Activated naive CD8-positive, alpha-beta T cell treated with anti-CD3 and anti-CD28 coated beads for 36 hours (primary cell): ENCODE data around the gene SPRR3. TPM values are rescaled to one million over a fixed set of nuclear protein-coding genes. Genes with fewer than 3 reads are reported as not detected.

Experiments used
- DNase-seq: peaks from one replicate; pipeline ENCODE4 v3.0.0; 2021
- H3K27ac Mint-ChIP-seq: one replicate; pipeline ENCODE4 v1.8.0; 2022; ENCODE audit warnings: mild to moderate bottlenecking, moderate library complexity, mixed read lengths
- H3K27me3 Mint-ChIP-seq: one replicate; pipeline ENCODE4 v1.8.0; 2022; ENCODE audit warnings: mild to moderate bottlenecking, mixed read lengths
- H3K36me3 Mint-ChIP-seq: one replicate; pipeline ENCODE4 v1.8.0; 2021; ENCODE audit warnings: mild to moderate bottlenecking, mixed read lengths
- H3K4me1 Mint-ChIP-seq: one replicate; pipeline ENCODE4 v1.8.0; 2021; ENCODE audit warnings: mixed read lengths
- H3K4me3 Mint-ChIP-seq: one replicate; pipeline ENCODE4 v1.8.0; 2022; ENCODE audit warnings: mild to moderate bottlenecking, moderate library complexity, mixed read lengths
- H3K9me3 Mint-ChIP-seq: one replicate; pipeline ENCODE4 v1.8.0; 2022; ENCODE audit warnings: mixed read lengths
- total RNA-seq, 2 experiments: library from RNA; stranded (reverse); gene quantifications; one replicate each; pipeline ENCODE4 v1.2.3, GENCODE V29; 2021

SPRR3 gene
- total RNA-seq, 2 experiments from 2014 or later: not detected

DNA sequence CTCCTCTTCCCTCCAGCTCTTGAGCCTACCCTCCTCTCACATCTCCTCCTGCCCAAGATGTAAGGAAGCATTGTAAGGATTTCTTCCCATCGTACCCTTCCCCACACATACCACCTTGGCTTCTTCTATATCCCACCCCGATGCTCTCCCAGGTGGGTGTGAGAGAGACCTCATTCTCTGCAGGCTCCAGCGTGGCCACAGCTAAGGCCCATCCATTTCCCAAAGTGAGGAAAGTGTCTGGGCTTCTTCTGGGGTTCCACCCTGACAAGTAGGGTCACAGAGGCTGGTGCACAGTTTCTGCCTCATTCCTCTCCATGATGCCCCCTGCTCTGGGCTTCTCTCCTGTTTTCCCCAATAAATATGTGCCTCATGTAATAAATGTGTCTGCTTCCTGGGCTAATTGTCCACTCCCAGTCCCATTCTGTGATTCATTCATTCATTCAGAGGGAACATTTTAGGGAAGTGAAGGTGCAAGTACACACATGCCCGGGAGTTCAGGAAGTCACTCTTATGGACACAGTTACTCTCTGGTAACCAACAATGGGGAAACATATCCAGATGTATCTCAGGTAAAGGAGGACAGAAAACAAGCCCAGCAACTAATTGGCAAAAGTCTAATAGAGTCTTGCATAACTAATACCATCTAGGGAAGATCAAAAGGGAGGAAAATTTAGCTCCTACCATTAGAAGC is 29.2 kb upstream of the SPRR3 start:
- H3K27me3 Mint-ChIP-seq: peaks cover 18% of the 10 kb centered on the region
- no peak overlapping the region for H3K27ac Mint-ChIP-seq
- H3K9me3 Mint-ChIP-seq: no peaks in the 10 kb centered on the region
- DNase-seq: no peak
- H3K36me3 Mint-ChIP-seq: no peaks in the 10 kb centered on the region
- H3K4me1 Mint-ChIP-seq: no peaks in the 10 kb centered on the region
- no peak overlapping the region for H3K4me3 Mint-ChIP-seq

DNA sequence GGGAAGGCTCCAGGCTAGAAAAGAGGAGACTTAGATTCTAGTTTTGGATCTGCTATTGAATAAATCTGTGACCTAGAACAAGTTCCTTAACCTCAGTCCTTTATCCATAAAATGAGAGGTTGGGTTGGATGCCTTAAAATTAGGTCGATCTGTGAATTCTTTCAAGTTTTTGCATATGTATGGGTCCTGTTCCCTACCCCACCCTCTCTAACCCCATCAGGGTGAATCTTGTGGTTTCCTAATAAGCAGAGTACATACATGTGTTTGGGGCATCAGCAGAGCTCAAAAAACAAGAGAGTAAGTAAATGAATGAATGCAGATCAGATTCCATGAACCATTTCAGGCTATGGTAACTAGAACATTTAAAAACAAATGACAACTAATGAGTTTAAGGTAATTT is 24.9 kb upstream of the SPRR3 start:
- peaks cover 29% of the 10 kb centered on the region for H3K27me3 Mint-ChIP-seq
- no peaks in the 10 kb centered on the region for H3K4me1 Mint-ChIP-seq
- H3K27ac Mint-ChIP-seq: no peak overlapping the region
- H3K36me3 Mint-ChIP-seq: no peaks in the 10 kb centered on the region
- DNase-seq: no peak
- H3K9me3 Mint-ChIP-seq: no peaks in the 10 kb centered on the region
- H3K4me3 Mint-ChIP-seq: no peak overlapping the region

DNA sequence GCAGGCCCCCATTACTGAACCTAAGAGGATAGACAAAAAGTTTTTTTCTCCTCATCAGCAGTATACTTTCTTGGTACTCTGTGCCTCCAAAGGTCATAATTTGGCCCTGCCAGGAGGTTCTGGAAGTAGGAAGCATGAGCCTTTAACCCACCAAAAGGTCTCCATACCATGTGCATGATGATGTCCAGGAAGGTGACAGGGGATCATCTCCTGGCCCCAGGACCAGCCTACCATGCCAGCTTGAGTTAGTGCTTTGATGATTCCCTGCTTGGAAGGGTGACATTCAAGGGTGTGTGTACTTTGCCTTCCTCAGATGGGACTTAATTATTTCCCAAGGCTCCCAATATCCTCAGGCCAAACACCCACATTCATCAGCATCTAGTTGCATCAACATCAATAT is 23.9 kb upstream of the SPRR3 start:
- no peak overlapping the region for H3K27ac Mint-ChIP-seq
- H3K27me3 Mint-ChIP-seq: peaks cover 28% of the 10 kb centered on the region
- no peaks in the 10 kb centered on the region for H3K4me1 Mint-ChIP-seq
- DNase-seq: no peak
- H3K4me3 Mint-ChIP-seq: no peak overlapping the region
- no peaks in the 10 kb centered on the region for H3K9me3 Mint-ChIP-seq
- H3K36me3 Mint-ChIP-seq: no peaks in the 10 kb centered on the region

DNA sequence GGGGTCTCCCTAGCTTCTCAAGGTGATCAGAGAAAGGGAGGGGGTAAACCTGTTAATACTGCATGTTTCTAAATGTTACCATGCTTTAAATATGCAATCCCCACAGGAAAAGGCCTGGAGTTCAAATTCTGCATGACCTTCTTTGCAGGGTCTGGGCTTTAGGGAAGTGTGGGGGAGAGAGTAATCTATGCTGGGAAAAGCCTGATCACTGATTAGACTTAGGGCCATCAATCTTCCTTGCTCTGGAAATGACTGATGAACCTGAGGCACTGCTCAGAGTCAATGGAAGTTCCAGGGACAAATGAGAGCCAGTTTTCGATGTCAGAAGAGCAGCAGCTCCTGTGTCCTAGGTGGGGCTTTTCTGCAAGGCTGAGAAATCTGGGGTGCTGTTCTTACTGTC is 20.9 kb upstream of the SPRR3 start:
- H3K4me1 Mint-ChIP-seq: no peaks in the 10 kb centered on the region
- no peaks in the 10 kb centered on the region for H3K36me3 Mint-ChIP-seq
- no peaks in the 10 kb centered on the region for H3K9me3 Mint-ChIP-seq
- DNase-seq: no peak
- peaks cover 25% of the 10 kb centered on the region for H3K27me3 Mint-ChIP-seq
- no peak overlapping the region for H3K4me3 Mint-ChIP-seq
- no peak overlapping the region for H3K27ac Mint-ChIP-seq

DNA sequence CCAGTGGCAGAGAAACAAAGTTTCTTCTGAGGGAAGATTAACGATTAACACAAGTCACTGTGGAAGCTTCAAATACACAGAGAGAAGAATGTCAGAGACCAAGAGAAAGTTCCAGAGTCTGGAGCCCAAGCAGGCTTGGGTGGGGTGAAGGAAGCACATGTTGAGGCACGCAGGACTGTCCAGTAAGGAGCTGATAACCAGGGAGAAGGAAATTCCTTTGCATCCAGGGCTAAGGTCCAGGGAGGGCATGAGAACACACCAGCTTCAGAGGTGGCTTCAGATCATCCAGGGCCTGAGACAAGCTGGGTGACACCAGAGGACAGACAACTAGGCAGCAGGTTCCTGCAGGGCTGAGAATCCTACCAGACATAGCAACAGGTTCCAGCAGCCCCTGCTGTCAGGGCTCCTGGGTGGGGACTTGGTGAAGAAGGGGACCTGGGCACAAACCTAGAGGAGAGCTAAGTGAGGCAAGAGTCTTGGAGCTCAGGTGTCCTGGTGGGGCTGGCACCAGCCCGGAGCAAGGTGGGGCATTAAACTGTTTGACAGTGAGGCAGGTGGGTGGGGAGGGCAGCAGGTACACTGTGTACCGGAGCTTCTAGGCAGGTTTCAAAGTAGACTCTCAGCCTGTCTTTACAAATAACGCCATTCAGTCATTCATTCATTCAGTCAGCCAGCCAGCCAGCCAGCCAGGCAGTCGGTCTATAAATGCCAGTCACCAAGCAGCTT is 20.2 kb upstream of the SPRR3 start:
- Mint-ChIP-seq H3K27me3 (peaks cover 25% of the 10 kb centered on the region), H3K4me3 (no peak overlapping the region), H3K36me3 (no peaks in the 10 kb centered on the region), H3K4me1 (no peaks in the 10 kb centered on the region), H3K27ac (no peak overlapping the region), H3K9me3 (no peaks in the 10 kb centered on the region)
- no peak for DNase-seq

DNA sequence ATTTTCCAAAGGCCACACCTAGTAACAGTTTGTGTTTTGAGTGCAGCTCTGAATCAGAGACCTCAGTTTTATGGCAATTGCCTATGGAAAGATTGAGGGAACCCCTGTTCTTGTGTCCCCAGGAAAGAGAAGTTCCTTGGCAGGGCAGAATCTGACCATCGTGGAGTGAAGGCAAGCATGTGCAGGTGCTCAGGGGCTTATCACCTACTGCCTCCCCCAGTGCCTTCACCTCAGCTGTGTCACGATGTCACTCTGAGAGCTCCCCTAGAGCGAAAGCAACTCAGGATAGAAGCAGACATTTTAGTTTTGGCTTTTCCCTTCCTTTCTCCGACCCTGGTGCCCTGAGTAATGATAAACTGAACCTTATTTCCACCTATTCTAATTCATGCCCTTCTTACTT is 19.5 kb upstream of the SPRR3 start:
- no peak overlapping the region for H3K4me3 Mint-ChIP-seq
- peaks cover 27% of the 10 kb centered on the region for H3K27me3 Mint-ChIP-seq
- H3K9me3 Mint-ChIP-seq: no peaks in the 10 kb centered on the region
- no peak overlapping the region for H3K27ac Mint-ChIP-seq
- H3K36me3 Mint-ChIP-seq: no peaks in the 10 kb centered on the region
- DNase-seq: no peak
- no peaks in the 10 kb centered on the region for H3K4me1 Mint-ChIP-seq

DNA sequence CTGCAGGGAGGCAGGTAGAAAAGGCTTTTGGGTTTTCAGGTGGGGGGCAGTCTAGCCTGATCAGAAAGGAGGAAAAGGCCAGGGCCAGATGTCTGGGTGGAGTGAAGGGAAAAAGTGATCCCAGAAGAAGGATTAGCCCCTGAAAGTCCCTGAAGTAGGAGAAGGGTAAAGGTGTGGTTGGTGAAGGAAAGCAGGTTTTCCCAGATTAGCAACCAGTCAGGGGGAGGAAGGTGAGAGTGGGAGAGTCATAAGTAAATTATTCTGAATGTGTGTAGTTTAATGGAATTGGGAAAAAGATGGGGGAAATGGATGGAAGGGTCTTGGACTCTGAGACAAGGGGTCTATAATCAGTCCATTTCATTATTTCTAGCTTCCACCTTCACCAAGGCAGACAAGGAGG is 18.3 kb upstream of the SPRR3 start:
- no peak for DNase-seq
- Mint-ChIP-seq H3K36me3 (no peaks in the 10 kb centered on the region), H3K9me3 (no peaks in the 10 kb centered on the region), H3K27ac (no peak overlapping the region), H3K27me3 (peaks cover 35% of the 10 kb centered on the region), H3K4me3 (no peak overlapping the region), H3K4me1 (no peaks in the 10 kb centered on the region)

DNA sequence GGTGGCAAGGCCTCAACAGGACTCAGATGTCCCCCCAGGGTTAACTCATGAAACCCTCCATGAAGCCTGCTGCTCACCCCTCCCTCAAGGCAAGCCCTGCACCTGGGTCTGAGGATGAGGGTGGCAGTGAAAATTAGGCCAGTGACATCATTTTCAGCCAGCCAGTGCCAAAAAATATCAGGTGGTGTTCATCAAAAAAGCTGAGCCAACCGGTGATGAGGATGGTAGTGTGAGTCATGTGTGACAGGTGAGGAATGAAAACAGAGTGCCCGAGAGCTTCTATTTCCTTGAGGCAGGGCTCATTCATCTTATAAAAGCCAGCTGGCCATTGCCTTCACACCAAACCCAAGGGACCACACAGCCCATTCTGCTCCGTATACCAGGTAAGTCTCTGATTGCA is 17.8 kb upstream of the SPRR3 start, which contains the start of gene SPRR1A:
TSS of gene SPRR1A (plus strand) at position 339 of the 400 bp plus-strand sequence. CDS start 1,150 bp downstream, outside the sequence.
- Mint-ChIP-seq H3K27ac (no peak within 1 kb of the TSS), H3K27me3 (peaks cover 40% of the 10 kb centered on the region), H3K9me3 (no peaks in the 10 kb centered on the region), H3K4me3 (no peak within 1 kb of the TSS), H3K4me1 (no peaks in the 10 kb centered on the region), H3K36me3 (no peaks in the 10 kb centered on the region)
- DNase-seq: no peak

DNA sequence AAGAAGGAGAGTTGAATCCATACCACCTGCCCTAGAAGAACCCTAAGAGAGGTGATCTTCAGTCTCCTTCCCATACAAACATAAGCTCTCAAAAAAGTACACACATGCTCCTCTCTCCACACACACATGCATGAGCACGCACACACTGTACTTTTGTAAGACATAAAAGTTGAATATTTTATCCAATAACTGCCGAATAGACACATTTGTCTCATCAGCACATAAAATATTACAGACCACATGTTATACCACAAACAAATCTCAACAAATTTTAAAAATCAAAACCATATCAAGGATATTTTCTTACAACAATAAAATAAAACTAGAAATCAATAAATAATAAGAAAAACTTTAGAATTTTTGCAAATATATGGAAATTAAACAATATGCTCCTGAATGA is 15.0 kb upstream of the SPRR3 start:
- Mint-ChIP-seq H3K36me3 (no peaks in the 10 kb centered on the region), H3K4me1 (no peaks in the 10 kb centered on the region), H3K4me3 (no peak overlapping the region), H3K27me3 (peaks cover 37% of the 10 kb centered on the region), H3K27ac (no peak overlapping the region), H3K9me3 (no peaks in the 10 kb centered on the region)
- DNase-seq: no peak

DNA sequence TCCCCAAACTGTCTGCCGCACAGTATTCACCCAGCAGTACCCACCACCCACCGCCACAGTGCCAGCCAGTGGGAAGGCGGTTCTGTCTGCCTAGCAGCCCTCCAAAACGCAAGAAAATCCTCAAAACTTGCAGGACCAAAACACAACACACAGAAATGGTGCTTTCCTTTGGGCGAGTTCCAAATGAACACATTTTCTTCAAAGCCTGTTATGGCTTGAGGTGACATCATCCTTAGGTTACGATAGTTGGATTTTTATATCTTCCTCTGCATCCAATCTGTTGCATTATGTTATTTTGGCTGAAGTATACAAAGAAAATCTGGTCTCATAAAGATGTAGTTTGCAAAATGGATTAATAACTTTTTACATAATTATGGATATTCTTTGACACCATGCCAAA is 8.4 kb upstream of the SPRR3 start:
- no peak overlapping the region for H3K4me3 Mint-ChIP-seq
- no peak for DNase-seq
- peaks cover 34% of the 10 kb centered on the region for H3K27me3 Mint-ChIP-seq
- H3K27ac Mint-ChIP-seq: no peak overlapping the region
- no peaks in the 10 kb centered on the region for H3K4me1 Mint-ChIP-seq
- no peaks in the 10 kb centered on the region for H3K36me3 Mint-ChIP-seq
- H3K9me3 Mint-ChIP-seq: peaks cover 3% of the 10 kb centered on the region

DNA sequence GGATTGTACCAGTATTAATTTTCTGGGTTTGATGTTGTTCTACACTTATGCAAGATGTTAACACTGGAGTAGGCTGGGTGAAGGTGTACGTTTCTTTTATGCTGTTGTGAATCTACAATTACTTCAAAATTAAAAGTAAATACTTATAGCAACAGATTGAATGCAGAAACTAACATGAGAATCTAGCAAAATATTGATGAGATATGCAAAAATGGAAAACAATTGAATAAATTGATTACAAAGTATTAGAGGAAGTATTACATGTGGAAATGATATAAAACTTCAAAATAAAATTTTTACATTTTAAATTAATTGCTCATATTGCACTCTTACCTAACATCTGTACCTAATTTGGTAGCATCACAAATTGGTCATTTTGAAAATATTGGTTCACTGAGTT is 5.7 kb upstream of the SPRR3 start:
- peaks cover 41% of the 10 kb centered on the region for H3K27me3 Mint-ChIP-seq
- no peaks in the 10 kb centered on the region for H3K4me1 Mint-ChIP-seq
- no peak overlapping the region for H3K27ac Mint-ChIP-seq
- H3K36me3 Mint-ChIP-seq: no peaks in the 10 kb centered on the region
- H3K9me3 Mint-ChIP-seq: peaks cover 3% of the 10 kb centered on the region
- DNase-seq: no peak
- H3K4me3 Mint-ChIP-seq: no peak overlapping the region

DNA sequence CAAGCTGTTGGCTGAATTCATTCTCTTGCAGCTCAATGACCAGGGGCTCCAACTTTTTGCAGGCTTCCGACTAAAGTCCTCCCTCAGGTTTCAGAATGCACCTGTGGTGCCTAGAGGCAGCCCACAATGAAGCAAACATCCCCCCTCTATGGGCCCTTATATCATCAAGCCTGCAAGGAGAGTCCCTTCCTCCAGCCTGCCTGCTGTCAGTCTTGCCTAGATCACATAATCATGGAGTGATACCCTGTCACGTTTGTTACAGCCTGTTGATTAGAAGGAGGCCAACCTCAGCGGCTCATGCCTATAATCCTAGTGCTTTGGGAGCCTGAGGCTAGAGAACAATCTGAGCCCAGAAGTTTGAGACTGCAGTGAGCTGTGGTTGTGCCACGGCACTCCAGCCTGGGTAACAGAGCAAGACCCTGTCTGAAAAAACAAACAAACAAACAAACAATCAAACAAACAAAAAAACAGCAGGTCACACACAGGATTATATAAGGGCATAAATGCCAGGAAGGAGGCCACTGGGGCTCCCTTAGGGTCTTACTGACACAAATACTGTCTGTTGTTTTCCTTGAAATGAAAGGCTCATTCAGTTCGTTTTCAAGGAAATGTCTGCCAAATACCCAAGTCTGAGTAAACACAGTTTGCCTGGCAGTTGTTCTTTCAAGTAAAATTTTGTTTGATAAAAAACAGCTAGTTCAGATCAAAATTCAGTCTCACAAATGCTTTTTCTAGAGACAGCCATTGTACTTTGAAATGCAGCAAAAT is 4.7 kb upstream of the SPRR3 start:
- no peak overlapping the region for H3K27ac Mint-ChIP-seq
- peaks cover 3% of the 10 kb centered on the region for H3K9me3 Mint-ChIP-seq

DNA sequence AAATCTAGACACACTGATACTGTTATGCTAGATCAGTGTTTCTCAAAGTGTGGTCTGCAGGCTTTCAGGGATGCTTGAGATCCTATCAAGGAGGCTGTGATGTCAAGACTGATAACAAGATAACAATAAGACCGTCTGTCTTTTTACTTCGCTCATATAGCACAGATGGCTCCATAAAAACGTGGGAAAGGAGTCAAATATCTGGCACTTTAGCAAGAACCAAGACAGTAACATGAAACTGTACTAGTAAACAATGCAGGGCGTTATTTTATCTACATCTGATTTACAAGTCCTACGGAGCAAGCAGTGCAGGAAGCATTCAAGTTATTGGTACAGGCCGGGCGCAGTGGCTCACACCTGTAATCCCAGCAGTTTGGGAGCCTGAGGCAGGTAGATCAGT is 3.6 kb upstream of the SPRR3 start:
- Mint-ChIP-seq H3K9me3 (peaks cover 3% of the 10 kb centered on the region), H3K36me3 (no peaks in the 10 kb centered on the region), H3K4me3 (no peak overlapping the region), H3K27me3 (peaks cover 37% of the 10 kb centered on the region), H3K4me1 (no peaks in the 10 kb centered on the region), H3K27ac (no peak overlapping the region)
- no peak for DNase-seq

More for the DNA sequence above, 4.7 kb upstream of the SPRR3 start:
- DNase-seq: no peak
- Mint-ChIP-seq H3K4me1 (no peaks in the 10 kb centered on the region), H3K4me3 (no peak overlapping the region), H3K36me3 (no peaks in the 10 kb centered on the region), H3K27me3 (peaks cover 42% of the 10 kb centered on the region)

DNA sequence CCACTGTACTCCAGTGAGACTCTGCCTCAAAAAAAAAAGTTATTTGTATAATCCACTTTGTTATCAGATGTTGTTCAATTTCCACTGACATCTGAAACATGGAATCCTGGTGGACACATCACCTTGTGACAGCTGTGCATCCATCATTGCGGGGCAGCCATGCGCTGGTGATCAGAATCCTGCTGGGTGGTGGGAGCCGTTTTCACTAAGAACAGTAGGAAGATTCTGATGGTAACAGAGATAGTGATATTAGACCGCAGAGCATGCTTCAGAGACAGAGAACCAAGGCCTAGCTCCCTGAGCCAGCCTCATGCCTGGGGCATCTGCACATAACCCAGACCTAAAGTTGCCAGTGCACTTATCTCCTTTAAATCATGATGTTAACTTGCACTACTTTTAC is 3.1 kb upstream of the SPRR3 start:
- H3K27me3 Mint-ChIP-seq: peaks cover 34% of the 10 kb centered on the region
- peaks cover 3% of the 10 kb centered on the region for H3K9me3 Mint-ChIP-seq
- H3K4me3 Mint-ChIP-seq: no peak overlapping the region
- no peak overlapping the region for H3K27ac Mint-ChIP-seq
- H3K4me1 Mint-ChIP-seq: no peaks in the 10 kb centered on the region
- H3K36me3 Mint-ChIP-seq: no peaks in the 10 kb centered on the region
- DNase-seq: no peak

DNA sequence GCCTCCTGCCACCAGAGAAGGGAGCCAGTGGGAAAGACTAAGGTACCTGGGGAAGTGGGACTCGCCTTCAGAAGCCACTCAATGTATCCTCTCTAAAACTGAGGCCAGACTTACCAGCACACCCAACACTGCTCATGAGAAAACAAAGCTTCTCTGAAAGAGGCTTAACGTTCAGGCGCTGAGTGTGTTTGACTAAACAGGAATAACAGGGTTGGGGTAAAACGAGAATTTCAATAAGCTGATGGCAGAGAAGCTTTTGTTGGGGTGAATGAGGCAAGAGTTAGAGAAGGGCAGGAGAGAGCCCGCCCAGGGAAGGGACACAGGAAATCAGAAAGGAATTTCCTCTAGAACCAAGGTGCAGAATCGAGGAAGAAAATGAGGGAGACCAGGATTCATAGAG is 1.7 kb upstream of the SPRR3 start:
- peaks cover 41% of the 10 kb centered on the region for H3K27me3 Mint-ChIP-seq
- peaks cover 3% of the 10 kb centered on the region for H3K9me3 Mint-ChIP-seq
- H3K27ac Mint-ChIP-seq: no peak overlapping the region
- H3K36me3 Mint-ChIP-seq: no peaks in the 10 kb centered on the region
- no peak for DNase-seq
- no peaks in the 10 kb centered on the region for H3K4me1 Mint-ChIP-seq
- no peak overlapping the region for H3K4me3 Mint-ChIP-seq
